Measurements from ENCODE around the gene TSPAN32.
"Not testable (repeated sequence)": the region's sequence is repeated elsewhere in the genome, so short reads cannot be mapped to it uniquely, and the experiment has no call there.

Gene TSPAN32

DNA sequence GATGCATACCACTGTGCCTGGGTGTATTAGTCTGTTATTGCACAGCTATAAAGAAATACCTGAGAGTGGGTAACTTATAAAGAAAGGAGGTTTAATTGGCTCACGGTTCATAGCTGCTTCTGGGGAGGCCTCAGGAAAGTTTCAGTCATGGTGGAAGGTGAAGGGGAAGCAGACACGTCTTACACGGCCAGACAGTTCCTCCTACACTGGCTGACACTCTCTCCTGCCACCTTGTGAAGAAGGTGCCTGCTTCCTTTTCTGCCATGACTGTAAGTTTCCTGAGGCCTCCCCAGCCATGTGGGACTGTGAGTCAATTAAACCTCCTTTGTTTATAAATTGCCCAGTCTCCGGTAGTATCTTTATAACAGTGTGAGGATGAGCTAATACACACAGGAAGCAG is 41.7 kb downstream of the TSPAN32 start:
- no peak for DNase-seq (ENCODE audit: low read depth)

DNA sequence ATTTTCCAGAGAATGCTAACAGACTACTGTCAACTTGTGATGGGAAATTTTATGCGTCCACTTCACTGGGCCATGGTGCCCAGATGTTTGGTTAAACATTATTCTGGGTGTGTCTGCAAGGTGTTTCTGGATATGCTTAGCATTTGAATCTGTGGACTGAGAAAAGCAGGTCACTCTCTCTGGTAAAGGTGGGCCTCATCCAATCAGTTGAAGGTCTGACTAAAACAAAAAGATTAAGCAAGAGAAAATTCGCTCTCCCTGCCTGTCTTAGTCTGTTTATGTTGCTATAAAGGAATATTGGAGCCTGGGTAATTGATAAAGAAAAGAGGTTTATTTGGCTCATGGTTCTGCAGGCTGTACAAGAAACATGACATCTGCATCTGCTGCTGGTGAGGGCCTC is 43.2 kb downstream of the TSPAN32 start:
- no peak for DNase-seq (ENCODE audit: low read depth)

DNA sequence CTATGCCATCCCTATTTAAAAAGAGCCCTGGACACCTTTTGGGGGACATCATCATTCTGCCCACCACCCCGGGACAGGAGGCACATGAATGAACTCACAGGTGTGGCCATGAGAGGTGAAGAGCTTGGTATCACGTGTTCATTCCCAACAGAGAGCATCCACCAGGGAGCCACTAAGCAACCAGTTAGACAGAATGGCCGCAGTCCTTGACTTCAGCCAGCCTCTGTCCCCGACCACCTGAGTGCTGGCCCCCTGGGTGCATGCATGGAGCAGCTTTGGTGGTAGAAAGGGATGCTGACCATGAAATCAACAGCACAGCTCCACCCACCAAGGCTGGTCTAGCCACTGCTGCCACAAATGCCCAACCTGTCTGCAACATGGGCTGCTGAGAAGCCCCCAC is 44.2 kb downstream of the TSPAN32 start:
- DNase-seq (ENCODE audit: low read depth) = no peak

DNA sequence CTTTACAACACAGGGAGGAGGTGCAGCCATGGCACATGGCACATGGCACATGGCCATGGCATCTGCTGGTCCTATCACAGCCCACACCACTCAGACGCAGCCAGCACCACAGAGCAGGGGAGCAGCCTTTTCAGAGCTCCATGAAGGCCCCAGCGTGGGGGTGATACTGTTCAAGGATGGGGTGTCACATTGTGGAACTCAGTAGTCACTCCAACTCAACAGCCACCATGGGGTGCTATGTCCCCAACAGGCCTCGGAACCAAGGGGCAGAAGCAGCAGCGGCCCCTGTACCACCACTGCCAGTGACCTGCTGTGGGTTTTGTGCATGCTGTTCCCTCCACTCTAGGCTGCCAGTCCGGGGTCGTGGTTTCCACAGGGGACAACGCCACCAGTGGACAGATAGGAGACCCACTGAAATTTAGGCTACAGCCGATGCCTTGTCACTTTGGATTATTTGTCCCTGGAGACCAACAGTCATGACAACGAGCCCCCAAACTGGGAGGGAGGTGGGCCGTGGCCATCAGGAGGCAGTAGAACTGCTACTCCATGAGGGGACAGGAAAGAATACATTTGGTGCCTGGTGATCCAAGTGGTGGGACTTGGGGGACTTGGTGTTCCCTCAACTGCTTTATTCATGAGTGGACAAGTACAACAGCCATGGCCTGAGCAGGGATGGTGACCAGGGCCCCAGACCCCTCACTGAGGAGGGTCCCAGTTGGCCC is 44.9 kb downstream of the TSPAN32 start:
- no peak for DNase-seq (ENCODE audit: low read depth)

DNA sequence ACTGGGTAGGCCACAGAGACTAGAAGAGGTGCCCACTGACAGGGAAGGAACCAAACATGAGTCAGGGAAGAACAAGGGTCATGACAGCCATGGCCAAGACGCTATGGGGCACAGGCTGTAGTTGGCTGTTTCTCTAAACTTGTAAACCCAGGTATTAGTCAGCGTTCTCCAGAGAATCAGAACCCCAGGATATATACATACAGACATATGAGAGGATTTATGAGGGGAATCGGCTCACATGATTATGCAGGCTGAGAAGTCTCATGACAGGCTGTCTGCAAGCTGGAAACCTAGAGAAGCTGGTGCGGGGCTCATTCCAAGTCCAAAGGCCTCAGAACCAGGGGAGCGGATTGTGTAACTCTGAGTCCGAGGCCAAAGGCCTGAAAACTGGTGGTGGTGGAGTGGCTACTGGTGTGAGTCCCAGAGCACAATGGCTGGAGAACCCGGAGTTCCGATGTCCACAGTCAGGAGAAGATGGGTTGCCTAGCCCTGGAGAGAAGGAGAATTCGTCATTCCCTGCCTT is 45.6 kb downstream of the TSPAN32 start:
- no peak for DNase-seq (ENCODE audit: low read depth)

DNA sequence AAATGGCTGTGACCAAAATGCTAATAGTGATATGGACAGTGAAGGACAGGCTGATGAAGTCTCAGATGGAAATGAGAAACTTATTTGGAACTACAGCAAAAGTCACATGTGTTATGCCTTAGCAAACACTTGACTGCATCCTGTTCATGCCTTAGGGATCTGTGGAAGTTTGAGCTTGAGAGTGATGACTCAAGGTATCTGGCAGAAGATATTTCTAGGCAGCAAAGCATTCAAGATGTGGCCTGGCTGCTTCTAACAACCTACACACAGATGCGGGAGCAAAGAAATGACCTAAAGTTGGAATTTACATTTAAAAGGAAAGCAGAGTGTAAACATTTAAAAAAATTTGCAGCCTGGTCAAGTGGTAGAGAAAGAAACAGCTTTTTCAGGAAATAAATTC is 47.2 kb downstream of the TSPAN32 start:
- no peak for DNase-seq (ENCODE audit: low read depth)

DNA sequence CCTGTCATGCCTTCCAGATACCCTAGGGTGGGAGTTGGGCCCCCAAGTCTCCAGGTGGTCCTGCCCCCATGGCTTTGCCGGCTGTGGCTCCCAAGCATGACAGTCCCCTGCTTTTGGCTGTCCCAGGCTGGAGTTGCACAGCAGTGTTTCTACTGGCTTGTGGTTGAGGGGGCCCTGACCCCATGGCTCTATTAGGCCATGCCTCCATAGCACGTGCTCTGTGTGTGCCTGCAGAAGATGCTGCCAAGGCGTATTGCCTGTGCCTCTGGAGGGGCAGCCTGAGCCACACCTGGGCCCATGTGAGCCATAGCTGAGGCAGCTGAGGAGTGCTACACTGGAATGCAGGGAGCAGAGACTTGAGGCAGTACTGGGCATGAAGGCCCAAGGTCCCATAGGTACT is 49.9 kb downstream of the TSPAN32 start:
- no peak for DNase-seq (ENCODE audit: low read depth)

DNA sequence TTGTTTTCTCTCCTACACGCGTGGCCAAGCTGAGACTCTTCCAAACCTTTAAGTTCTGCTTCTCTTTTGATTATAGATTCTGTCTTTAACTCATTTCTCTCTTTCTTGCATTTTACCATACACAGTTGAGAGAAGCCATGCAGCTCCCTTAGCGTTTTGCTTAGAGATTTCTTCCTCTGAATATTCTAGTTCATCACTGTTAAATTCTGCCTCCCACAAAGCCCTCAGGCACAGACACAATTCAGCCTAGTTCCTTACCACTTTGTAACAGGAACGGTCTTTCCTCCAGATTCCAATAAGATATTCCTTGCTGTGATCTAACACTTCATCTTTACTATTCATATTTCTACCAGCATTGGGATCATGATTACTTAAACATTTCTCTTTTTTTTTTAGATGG is 50.6 kb downstream of the TSPAN32 start:
- no peak for DNase-seq (ENCODE audit: low read depth)

DNA sequence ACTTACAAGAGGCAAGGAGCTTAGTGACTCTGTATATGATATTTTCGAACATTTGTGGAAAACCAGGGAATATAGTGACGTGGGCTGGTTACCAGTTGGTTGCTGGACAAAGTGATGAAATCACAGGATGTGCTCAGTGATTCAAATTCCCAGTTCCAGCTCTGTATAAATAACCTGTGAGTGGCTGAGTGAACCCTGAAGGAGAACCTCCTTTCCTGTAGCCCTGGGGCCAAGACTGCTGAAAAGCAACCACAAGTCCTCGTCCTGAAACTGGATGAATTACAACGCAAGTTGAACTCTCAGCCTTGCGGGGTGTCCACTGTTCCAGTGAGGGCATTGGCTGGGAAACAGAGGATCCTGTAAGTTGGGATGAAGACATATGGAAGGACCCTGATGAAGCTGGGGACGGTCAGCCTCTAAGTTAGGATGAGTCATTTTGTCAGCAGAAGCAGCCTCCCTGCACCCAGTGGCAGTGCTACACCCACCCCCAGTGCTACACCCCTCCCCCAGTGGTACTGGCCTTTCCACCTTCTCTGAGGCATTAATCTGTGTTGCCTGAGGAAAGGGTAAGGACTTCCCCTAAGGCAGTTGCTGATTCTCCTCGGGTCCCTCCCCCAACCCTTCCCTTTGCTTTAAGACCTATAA is 53.3 kb downstream of the TSPAN32 start:
- no peak for DNase-seq (ENCODE audit: low read depth)

DNA sequence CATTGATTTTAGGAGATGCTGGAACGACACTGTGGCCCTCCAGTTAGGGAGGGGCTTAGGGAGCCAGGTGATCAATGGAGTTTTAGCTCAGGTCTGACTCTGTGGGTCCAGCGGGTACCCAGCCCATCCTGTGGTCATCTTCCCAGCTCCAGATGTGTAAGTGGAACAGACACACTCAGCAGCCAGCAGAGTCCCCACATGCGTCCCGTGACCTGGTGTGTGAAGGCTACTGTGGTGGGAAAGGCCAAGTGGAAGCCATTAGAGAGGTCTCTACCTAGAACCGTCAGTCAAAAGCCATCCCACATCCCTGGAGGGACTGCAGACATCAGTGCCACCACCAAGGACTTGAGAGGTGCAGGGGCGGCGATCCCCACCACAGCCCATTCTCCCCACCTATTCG is 55.4 kb downstream of the TSPAN32 start:
- no peak for DNase-seq (ENCODE audit: low read depth)

DNA sequence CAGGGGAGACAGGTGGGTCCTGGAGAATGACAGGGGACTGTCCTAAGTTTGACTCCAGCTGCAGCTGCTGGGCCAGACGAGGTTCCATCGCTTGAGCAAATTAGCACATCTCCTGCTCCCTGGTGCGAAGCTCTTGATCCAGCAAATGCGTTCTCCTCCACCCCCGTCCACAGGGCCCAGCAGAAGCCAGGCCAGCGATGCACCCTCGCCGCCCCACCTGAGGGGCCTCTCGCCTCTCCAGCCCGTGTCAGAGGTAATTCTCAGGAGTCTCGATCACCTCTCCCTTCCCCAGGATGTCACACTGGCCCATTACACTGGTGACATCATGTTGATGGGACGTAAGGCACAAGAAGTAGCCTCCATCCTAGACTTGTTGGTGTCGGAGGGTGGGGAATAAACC is 55.8 kb downstream of the TSPAN32 start:
- DNase-seq (ENCODE audit: low read depth) = not testable (repeated sequence)

DNA sequence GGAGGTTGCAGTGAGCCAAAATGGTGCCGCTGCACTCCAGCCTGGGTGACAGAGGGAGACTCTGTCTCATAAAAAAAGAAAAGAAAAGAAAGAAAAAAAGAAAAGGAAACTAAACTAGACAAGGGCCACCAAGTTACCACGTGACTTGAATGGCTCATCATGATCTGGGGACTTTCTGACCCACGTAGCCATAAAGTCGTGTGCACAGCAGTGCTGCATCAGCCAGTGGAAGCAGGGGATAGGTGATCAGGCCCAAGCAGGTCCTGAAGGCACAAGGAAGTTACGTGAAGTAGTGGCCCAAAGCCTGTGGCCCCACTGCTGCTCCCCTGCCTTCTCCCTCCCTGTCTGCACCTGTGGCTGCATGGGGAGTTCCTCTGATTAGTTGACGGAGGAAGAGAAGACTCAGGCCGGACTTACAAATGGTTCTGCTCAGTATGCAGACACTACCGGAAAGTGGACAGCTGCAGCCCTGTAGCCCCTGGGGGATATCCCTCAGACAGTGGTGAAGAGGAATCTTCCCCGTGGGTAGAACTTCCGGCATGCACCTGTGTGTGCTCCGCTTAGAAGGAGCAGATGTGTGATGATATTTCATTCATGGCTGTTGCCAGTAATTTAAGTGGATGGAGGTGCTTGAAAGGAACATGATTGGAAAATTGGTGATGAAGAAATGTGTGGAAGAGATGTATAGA is 57.1 kb downstream of the TSPAN32 start:
- DNase-seq (ENCODE audit: low read depth) = no peak

DNA sequence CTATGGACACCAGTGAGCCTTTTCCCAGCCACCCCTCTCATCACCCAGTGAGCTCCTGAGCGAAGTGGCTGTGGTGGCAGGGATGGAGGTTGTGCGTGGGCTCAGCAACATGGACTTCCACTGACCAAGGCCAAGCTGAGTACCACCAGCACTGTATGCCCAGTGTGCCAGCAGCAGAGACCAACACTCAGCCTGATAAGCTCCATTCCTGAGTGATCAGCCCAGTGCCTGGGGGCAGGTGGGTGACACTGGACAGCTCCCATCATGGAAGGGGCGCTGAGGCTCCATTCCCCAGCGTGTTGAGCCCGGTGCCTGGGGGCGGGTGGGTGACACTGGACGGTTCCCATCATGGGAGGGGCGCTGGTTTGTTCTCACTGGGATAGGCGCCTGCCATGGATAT is 57.7 kb downstream of the TSPAN32 start:
- no peak for DNase-seq (ENCODE audit: low read depth)

DNA sequence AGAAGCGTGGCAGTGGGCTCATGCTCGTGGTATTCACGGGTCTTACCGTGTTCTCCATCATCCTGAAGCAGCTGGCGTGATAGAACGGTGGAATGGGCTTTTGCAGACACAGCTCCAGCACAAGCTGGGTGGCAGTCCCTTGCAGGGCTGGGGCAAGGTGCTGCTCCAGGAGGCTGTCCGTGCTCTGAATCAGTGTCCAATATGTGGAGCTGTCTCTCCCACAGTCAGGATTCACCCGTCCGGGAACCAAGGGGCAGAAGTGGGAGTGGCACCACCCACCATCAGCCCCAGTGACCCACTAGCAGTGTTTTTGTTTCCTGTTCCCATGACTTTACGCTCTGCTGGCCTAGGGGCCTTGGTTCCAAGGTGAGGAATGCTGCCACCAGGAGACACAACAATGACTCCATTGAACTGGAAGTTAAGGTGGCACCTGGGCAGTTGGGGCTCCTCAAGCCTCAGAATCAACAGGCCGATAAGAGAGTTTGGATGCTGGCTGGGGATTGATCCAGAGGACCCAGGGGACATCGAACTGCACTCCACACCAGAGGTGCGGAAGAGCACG is 58.3 kb downstream of the TSPAN32 start:
- no peak for DNase-seq (ENCODE audit: low read depth)

DNA sequence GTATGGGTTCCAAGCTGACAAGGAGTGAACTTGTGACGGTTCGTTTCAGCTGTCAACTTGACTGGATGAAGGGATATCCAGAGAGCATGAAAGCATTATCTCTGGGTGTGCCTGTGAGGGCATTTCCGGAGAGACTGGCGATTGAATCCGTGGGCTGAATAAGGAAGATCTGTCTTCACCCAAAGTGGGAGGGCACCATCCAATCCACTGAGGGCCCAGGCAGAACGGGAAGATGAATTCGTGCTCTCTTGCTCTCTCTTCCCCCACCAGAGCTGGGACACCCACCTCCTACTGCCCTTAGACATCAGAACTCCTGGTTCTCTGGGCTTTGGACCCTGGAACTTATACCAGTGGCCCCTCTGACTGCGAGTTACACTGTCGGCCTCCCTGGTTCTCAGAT is 59.8 kb downstream of the TSPAN32 start:
- DNase-seq (ENCODE audit: low read depth) = no peak

DNA sequence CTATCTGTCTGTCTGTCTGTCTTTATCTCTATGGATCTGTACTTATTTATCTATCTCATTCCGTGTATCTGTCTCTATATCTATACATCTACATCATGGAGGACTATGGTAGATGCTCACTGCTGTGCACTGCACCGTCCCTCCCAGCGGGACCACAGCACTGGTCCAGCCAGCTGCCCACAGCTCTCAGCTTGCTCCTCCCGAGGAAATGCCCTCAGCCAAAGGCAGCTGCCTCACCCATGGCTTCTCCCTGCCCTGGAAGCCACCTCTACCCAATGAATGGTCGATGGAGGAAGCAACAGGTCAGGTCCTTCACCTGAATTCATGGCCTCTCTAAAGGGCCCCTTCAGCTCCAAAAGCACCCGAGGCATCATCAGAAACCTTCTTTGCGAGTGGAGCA is 60.6 kb downstream of the TSPAN32 start:
- DNase-seq (ENCODE audit: low read depth) = no peak

DNA sequence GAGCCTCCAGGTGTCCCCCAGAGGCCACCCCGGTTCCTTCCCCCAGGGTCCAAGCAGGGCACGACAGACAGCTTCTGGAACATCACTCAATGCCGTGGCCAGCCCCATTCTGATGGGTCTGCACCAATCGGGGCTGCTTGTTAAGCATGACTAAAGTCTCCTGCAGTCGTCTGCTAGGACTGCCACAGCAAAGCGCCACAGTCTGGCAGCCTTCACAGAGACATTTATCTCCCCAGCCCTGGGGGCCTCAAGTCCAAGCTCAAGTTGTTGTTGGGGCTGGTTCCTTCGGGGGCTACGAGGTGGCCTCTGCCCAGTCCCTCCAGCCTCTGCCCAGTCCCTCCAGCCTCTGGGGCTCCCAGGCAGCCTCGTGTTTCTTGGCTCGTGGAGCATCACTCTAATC is 61.3 kb downstream of the TSPAN32 start:
- no peak for DNase-seq (ENCODE audit: low read depth)

DNA sequence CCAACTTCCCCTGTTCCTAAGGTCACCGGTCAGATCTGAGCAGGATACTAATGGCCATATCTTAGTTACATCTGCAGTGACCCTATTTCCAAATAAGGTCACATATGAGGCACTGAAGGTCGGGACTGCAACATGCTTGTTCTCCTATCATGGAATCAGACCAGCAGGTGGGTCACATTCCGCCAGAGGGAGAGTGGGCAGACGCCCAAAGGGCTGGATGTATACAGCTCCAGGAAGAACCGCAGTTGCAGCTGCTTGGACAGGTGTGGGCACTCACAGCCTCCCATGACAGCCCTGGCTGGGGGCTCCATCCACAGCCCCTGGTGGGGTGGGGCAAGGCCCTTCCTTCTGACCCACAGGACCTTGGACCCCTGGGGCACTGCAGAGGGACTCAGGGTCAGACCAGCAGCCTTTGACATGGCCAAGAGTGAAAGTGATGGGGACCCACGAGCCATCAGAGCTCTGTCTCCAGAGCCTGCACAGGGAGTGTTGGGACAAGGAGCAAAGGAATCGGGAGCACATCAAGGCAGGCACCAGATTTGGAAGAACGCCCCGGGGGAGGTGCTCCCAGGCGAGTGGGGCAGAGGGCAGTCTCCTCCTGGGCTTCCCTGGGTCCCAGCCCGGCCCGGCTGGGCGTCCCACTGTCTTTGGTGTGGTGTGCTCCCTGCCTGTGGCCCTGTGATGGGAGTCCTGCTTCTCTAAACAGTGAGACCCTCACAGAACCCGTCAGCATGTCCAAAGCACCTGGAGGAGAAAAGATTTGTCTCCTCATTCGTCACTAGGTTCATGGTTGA is 62.0 kb downstream of the TSPAN32 start:
- DNase-seq (ENCODE audit: low read depth) = no peak

DNA sequence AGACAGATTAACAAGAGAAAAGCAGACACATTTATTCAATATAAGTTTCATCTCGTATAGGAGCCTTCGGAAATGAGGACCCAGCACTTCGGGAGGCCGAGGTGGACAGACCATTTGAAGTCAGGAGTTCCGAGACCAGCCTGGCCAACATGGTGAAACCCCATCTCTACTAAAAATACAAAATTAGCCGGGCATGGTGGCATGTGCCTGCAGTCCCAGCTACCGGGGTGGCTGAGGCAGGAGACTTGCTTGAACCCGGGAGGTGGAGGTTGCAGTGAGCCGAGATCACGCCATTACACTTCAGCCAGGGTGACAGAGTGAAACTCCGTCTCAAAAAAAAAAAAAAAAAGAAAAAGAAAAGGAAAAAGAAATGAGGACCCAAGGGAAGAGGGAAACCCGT is 62.6 kb downstream of the TSPAN32 start:
- not testable (repeated sequence) for DNase-seq (ENCODE audit: low read depth)

DNA sequence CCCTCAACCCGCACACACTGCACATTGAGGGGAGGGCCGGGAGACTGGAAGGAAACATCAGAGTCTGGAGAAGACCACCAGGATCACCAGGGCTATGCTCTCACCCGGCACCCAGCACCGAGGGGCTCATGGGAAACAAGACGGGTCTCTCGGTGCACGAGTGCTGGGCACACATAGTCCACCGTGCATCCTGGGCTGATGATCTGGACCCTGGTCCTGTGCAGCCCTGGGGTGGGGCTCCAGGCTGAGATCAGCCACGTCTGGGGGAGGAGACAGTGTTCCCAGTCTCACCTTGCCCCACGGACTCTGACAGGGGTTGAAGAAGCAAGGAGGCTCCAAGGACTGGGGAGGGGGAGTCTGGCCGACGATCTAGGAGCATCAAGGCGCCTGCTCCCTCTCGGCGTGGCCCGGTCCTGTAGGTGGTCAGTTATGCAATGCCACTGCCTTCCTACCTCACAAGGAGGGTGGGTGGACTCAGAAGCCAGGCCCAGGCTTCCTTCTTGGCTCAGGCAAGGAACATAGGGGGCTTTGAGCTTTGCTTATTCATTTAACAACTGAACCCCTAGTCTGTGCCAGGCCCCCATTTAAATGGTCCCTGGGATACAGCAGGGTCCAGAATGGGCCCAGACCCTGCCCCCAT is 63.9 kb downstream of the TSPAN32 start:
- no peak for DNase-seq (ENCODE audit: low read depth)

DNA sequence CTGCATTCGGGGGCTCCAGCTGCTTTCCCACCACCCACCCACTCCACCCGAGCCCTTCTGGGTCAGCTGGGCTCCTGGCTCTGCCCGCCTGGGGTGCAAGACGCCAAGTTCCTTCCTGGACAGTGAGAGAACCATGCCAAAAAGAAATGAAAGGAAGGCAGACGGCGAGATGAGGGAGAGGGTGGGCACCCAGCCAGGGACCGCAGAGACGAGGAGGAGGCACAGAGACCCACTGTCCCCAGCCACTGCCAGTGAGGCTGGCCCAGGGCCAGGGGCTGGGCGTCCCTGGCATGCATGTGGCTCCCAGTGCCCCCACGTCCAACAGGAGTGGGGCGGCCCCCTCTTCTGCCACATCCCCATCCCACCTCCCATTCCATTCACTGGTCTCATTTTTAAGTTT is 64.5 kb downstream of the TSPAN32 start:
- no peak for DNase-seq (ENCODE audit: low read depth)

DNA sequence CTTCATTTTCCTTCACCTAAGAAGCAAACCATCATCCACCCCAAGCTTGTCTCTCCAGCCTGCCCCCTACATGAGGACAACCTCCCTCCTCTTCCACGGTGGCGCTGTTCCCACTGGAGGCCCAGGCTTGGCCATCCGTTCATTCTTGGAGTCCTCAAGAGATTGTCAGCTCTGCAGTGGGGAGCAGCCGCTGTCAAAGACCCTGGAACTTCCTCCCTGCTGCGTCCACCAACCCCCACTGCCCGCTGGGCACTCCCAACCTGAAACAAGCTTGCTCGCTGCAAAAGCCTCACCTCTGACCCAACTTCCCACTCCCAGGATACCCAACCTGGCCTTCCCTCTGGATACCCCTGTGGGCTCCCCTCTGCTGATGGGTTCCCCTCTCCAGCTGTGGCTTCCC is 64.9 kb downstream of the TSPAN32 start:
- DNase-seq (ENCODE audit: low read depth) = no peak
